ENCODE results near the gene TWIST1. TPM values are rescaled to one million over a fixed set of nuclear protein-coding genes. Genes with fewer than 3 reads are reported as not detected.
A peak's percentile ranks its signal among the peaks of the same experiment; 100 is the strongest.

TWIST1 gene
- total RNA-seq, 1 experiment from 2014 or later: not detected

GRCh38 chr7:19080093-19080492, 37.3 kb downstream of the TWIST1 start:
- DNase-seq (ENCODE audit: low read depth, low spot score) (no peak), ATAC-seq (no peak)
- Histone ChIP-seq H3K4me3 (ENCODE audit: low read depth in 2 of 2, low read length in 2 of 2) (no peak overlapping the region), H3K27ac (ENCODE audit: low read length) (peak overlapping the region; percentile 37; the same call in 1 of the 2 replicates), H3K36me3 (ENCODE audit: control insufficient read depth, insufficient read depth, low read length) (no peaks in the 10 kb centered on the region), H3K4me1 (ENCODE audit: control insufficient read depth, insufficient read depth, low read length) (peaks cover 6% of the 10 kb centered on the region; the same call in 1 of the 2 replicates), H3K27me3 (ENCODE audit: control insufficient read depth, insufficient read depth, low read length) (no peaks in the 10 kb centered on the region), H3K9me3 (ENCODE audit: control insufficient read depth, insufficient read depth, low read depth, low read length) (no peaks in the 10 kb centered on the region)
- BruUV-seq (replicated peaks): no TSS peak
- in situ Hi-C loops (cut with HindIII; ENCODE audit: low pct_unique_long_range_greater_than_20kb, low sequenced_read_pairs) (no loop called here), intact Hi-C loops (cut with micrococcal nuclease; ENCODE audit: unreplicated experiment) (no loop called here)
- TF ChIP-seq CTCF (IDR thresholded peaks at IDR 0.05): no peak
- no peak for TF ChIP-seq TCF7L2 (IDR thresholded peaks at IDR 0.05; ENCODE audit: low read depth, low read length)
- TF ChIP-seq POLR2AphosphoS5 (IDR thresholded peaks at IDR 0.05; ENCODE audit: low read depth, low read length): no peak
- no peak for TF ChIP-seq SIN3A (IDR thresholded peaks at IDR 0.05; ENCODE audit: borderline replicate concordance, insufficient read depth, low read depth, low read length)
- no peak for TF ChIP-seq REST (IDR thresholded peaks at IDR 0.05; ENCODE audit: insufficient read depth in 1 of 2, low read depth in 2 of 2, low read length in 1 of 2)
- POLR2A ChIA-PET: no interaction called here
- CTCF ChIA-PET: no interaction called here

GRCh38 chr7:19079066-19079465, 38.4 kb downstream of the TWIST1 start:
- ChIA-PET CTCF (no interaction called here), POLR2A (no interaction called here)
- H3K4me1 ChIP-seq (ENCODE audit: control insufficient read depth, insufficient read depth, low read length): peaks cover 6% of the 10 kb centered on the region; the same call in 1 of the 2 replicates
- H3K27ac ChIP-seq (ENCODE audit: low read length): peak overlapping the region; percentile 62; the same call in 1 of the 2 replicates
- intact Hi-C loops (cut with micrococcal nuclease; ENCODE audit: unreplicated experiment) (no loop called here), in situ Hi-C loops (cut with HindIII; ENCODE audit: low pct_unique_long_range_greater_than_20kb, low sequenced_read_pairs) (no loop called here)
- no TSS peak for BruUV-seq (replicated peaks)
- H3K27me3 ChIP-seq (ENCODE audit: control insufficient read depth, insufficient read depth, low read length): no peaks in the 10 kb centered on the region
- peak overlapping the region in 1 of 2 experiments; percentile 14; a peak in 2 of 4 replicates for H3K4me3 ChIP-seq (ENCODE audit: low read depth in 2 of 2, low read length in 2 of 2)
- peak; percentile 62 for DNase-seq (ENCODE audit: low read depth, low spot score)
- TF ChIP-seq SIN3A (IDR thresholded peaks at IDR 0.05; ENCODE audit: borderline replicate concordance, insufficient read depth, low read depth, low read length) (no peak), TCF7L2 (IDR thresholded peaks at IDR 0.05; ENCODE audit: low read depth, low read length) (peak; percentile 35; the same call in 1 of the 2 replicates)
- H3K9me3 ChIP-seq (ENCODE audit: control insufficient read depth, insufficient read depth, low read depth, low read length): no peaks in the 10 kb centered on the region
- peak; percentile 88 for ATAC-seq
- no peaks in the 10 kb centered on the region for H3K36me3 ChIP-seq (ENCODE audit: control insufficient read depth, insufficient read depth, low read length)

- in situ Hi-C loops (cut with HindIII; ENCODE audit: low pct_unique_long_range_greater_than_20kb, low sequenced_read_pairs): no loop called here
- no peaks in the 10 kb centered on the region for H3K36me3 ChIP-seq (ENCODE audit: control insufficient read depth, insufficient read depth, low read length)
- no peaks in the 10 kb centered on the region; the same call in 1 of the 2 replicates for H3K9me3 ChIP-seq (ENCODE audit: control insufficient read depth, insufficient read depth, low read depth, low read length)
- CTCF ChIA-PET: no interaction called here
- intact Hi-C loops (cut with micrococcal nuclease; ENCODE audit: unreplicated experiment): no loop called here
- BruUV-seq (replicated peaks): no TSS peak
- POLR2A ChIA-PET: no interaction called here
- H3K27me3 ChIP-seq (ENCODE audit: control insufficient read depth, insufficient read depth, low read length): no peaks in the 10 kb centered on the region
- no peak for DNase-seq (ENCODE audit: low read depth, low spot score)
- TF ChIP-seq CTCF (IDR thresholded peaks at IDR 0.05) (peak; percentile 21; the same call in 1 of the 2 replicates), SIN3A (IDR thresholded peaks at IDR 0.05; ENCODE audit: borderline replicate concordance, insufficient read depth, low read depth, low read length) (no peak)
- ATAC-seq: no peak
- no peaks in the 10 kb centered on the region for H3K4me1 ChIP-seq (ENCODE audit: control insufficient read depth, insufficient read depth, low read length)
- no peak overlapping the region for H3K4me3 ChIP-seq (ENCODE audit: low read depth in 2 of 2, low read length in 2 of 2)
- no peak overlapping the region for H3K27ac ChIP-seq (ENCODE audit: low read length)
These were observed 47.6 kb downstream of the TWIST1 start for GRCh38 chr7:19069842-19070241.
